ENCODE results near the gene INPP5A.

The INPP5A gene

DNA sequence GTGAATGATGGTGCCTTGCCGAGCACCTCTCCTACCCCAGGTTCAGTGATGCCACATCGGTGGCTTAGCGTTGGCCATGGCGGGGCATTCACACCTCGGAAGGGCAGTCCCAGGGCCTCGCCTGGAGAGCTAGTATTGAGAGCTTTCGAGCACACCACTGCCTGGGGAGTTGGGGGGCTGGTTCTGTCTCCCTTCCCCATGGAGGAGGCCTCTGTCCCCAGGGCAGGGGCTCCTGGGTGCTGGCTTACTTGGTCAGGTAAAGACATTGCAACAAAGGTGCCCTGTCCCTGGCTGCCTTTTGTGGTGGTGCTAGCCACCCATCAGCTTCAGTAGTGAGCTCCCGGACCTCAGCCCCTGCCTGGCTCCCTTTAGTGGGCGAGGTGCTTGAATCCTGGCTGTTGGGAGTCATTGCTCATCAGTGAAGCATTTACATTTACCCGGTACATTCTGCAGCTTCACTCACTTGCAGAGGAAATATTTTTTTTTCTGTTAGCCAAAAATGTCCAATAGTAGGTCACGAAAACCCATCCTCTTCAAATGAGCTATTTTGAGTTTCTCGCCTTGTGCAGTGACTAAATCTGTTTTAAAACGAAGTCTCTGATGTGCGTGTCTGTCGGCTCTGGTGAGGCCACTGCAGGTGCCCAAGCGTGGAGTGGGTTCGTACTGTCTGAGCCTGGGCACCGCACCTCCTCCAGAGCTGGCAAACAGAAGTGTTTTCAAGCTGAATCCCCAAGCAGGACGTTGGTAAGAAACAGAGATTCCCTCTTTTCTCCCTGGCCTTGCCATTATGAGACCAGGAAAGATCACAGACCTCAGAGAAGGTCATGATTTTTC lies 95.5 kb downstream of the INPP5A start:
- DNase-seq, result no peak

GRCh38 chr10:132634241-132634946 lies 96.8 kb downstream of the INPP5A start:
- peak; percentile 56 for DNase-seq

GRCh38 chr10:132634947-132635271 lies 97.3 kb downstream of the INPP5A start:
- no peak for DNase-seq

GRCh38 chr10:132636358-132636757 lies 98.8 kb downstream of the INPP5A start:
- peak; percentile 41 for DNase-seq

DNA sequence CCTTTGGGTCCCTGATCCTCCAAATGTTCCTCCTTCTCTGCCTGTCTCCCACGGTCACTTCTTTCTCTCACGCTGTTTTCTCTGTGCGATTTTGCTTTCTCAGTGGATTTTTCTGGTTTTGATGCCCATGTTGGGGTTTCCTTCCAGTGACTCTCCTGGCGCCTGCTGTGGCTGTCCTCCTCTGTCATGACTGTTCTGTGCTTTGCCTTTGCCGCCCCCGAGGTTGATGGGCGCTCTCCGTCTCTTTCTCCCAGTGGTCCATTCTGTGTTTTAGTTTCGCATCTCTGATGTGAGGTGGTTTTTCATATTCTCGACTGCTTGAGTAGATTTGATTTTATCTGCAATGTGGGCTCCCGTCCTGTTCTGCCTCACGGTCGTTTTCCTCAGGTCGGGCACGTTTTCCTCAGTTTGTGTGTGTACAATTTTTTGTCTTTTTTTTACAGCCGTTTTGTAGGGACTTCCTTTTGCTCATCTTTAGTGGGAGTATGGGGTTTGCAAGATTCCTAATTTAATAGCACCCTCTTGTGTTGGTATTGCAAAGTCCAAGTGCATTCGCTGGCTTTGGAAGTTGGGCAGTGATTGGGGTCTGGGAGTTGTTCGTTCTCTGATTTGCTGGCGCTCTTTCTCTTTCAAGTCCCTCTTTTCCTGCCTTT lies 100.0 kb downstream of the INPP5A start:
- peak; percentile 60 for DNase-seq

- no peak for DNase-seq
Measured at GRCh38 chr10:132638130-132638515, 100.5 kb downstream of the INPP5A start.

DNA sequence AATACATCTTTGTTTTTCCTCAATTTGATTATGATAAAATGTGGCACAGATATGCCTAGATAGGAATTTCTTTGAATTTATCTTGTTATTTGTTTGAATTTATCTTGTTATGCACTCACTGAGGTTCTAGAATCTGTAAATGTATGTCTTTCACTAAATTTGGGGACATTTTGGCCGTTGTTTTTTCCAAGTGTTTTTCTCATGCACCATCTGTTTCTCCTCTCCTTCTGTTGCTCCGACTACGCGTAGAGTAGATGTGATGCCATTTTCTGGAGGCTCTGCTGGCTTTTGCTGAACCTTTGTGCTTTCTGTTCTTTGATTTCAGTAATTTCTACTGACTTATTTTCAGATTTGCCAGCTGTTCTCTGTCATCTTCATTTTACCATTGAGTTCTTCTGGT lies 101.9 kb downstream of the INPP5A start:
- no peak for DNase-seq

GRCh38 chr10:132640326-132641125 lies 102.9 kb downstream of the INPP5A start:
- DNase-seq, result peak; percentile 45

- no peak for DNase-seq
Measured at GRCh38 chr10:132641401-132641800, 103.8 kb downstream of the INPP5A start.

DNA sequence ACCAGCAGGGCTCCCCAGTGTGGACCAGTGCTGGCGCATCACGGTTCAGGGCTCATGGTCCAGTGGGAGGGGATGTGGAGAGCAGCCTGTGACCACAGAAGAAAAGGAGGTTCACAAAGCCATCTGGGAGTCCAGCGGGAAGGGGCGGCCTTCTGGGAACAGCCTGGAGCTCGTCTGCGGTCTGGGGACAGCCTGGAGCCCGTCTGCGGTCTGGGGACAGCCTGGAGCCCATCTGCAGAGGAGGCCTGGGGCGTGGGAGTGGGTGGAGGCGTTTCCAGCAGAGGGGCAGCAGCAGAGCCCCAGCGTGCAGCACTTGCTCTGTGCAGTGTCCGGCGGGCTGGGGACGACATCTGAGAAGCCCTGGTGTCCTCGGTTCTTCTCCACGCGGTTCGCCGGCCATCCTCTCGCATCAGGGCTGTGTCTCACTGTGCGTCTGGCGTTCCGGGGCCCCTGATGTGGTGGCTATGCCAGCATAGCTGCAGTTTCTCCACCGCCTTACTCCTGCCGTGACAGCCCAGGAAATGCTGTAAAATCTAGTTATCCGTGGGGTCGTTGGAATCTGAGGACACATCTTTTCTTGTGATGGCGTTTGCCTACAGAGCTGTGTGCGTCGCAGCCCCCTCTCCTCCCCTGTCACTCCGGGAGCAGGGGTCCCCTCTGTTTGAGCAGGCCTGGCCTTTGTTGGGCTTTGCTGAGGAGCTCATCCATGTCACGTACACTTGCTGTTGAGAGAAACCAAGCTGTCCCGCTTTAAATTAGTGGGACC lies 104.6 kb downstream of the INPP5A start:
- peak; percentile 53 for DNase-seq

- DNase-seq, result no peak
Measured at GRCh38 chr10:132642732-132643008, 105.1 kb downstream of the INPP5A start.

DNA sequence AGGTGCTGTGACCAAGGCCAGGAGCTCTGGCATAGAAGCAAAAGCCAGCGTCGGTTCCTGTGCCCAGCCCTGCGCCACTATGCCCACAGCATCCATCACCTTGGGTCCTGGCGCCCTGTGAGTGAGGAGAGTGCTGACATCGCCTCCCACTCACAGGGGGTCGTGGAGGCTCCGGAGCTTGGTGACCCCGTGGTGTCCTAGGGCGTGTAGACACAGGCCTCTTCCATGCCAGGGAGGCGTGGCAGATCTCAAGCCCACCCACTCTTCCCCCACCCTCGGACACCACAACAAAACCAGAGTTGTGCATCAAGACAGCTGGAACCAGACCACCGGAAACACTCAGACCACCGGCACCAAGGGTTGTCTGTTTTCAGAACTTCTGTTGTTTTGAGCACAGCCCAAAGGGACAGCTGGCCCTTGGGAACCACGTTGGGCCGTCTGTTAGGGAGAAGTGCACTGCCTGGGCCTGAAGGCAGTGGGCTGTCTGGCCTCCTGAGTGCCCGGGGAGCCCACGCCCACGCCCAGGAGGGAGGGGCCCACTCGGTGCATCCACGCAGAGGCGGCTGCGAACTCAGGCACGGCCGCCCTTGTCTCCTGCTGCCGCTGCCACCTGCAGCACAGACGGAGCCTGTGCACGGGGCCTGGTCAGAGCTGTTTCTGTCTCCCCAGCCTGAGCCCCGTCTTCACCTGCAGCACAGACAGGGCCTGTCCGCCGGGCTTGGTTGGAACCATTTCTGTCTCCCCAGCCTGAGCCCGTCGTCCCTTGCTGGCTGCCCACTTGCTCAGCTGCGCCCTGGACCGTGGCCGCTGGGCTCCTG lies 106.3 kb downstream of the INPP5A start:
- DNase-seq, result peak; percentile 46

- DNase-seq, result peak; percentile 53
Measured at GRCh38 chr10:132644527-132645246, 107.1 kb downstream of the INPP5A start.

GRCh38 chr10:132645247-132645530 lies 107.6 kb downstream of the INPP5A start:
- DNase-seq, result no peak

DNA sequence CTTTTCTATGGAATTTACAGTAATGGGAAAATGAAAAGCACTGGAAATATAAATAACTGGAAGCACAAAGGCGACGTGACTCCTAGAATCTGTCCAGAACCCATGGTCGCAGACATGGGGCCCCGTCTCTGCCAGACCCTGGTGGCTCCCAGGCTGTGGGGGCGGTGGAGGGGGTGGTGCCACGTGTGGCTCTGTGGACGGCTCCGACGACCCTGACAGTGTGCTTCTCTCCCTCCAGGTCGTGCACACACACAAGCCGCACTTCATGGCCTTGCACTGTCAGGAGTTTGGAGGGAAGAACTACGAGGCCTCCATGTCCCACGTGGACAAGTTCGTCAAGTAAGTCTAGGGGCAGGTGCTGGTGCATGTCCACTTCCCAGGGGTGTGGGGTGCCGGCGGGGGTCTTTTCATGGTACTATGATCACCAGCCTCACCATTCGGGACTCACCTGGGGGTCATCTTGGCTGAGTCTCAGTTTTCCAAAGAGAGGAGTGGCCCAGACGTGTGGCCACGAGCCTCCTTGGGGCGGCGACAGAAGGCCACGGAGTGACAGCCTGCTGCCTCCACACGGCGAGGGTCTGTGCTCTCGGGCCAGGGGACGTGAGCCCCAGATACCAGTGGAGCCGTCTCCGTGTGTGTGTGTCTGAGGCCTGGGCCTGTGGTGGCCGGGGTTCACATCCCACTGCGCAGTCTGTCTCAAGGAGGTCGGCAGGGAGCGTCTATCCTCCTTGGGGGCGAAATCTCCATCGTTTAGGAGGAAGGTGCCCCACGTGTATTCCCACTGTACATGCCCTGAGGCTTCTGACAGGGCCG lies 108.2 kb downstream of the INPP5A start:
- peak; percentile 53 for DNase-seq

- peak; percentile 59 for DNase-seq
Measured at GRCh38 chr10:132646443-132647097, 109.0 kb downstream of the INPP5A start.

GRCh38 chr10:132647424-132647823 lies 109.8 kb downstream of the INPP5A start:
- peak; percentile 19 for DNase-seq

DNA sequence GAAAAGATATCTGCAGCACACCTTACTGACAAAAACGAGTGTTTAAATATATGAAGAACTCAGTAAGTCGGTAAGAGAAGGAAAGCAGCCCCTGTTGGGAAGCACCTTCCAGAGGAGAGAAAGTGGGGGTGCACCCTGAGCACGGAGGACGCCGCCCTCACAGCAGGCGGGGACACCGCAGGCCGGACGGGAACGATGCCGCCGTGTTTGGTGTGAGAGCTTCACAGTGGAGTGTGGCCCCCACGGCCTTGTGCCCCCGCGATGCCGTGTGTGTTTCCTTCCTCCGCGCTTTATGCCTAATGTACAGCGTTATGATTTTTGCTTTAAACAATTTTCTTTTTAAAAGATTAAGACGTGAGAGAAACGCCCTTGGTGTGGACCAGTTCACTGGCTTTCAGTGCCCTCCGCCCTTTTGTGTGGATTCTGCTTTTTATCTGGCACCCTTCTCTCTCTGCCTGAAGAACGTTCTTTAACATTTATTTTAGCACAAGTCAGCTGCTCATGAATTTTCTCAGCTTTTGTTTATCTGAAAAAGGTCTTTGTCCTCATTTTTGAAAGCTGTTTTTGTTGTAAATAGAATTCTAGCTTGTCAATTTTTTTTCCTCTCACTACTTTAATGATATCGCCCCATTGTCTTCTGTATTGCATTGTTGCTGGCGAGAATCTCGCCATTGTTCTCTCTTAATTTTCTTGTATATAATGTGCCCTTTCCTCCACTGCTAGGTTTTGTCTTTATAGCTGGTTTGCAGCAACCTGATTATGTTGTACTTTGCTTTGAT lies 110.7 kb downstream of the INPP5A start:
- peak; percentile 36 for DNase-seq
